Keratinocyte (primary cell): ENCODE measurements around the gene NOP16. TPM values are rescaled to one million over a fixed set of nuclear protein-coding genes. Genes with fewer than 3 reads are reported as not detected.

ENCODE experiments used
- DNase-seq: peaks from one replicate; pipeline ENCODE4 v3.0.0-alpha.2; 2011; ENCODE audit warnings: low read depth, missing footprints, low spot score
- FAIRE-seq: peaks from 2 replicates; lab custom pipeline; 2011; peaks lifted over from hg19 to GRCh38; lab: Jason Lieb, UNC
- H2AFZ ChIP-seq: 2 replicates; pipeline ENCODE4 v1.6.0; 2012; ENCODE audit warnings: low read length, control low read depth, inconsistent platforms; ENCODE audit not compliant: control insufficient read depth
- H3K27ac ChIP-seq: 2 replicates; pipeline ENCODE4 v1.5.1; 2011; ENCODE audit warnings: low read length; ENCODE audit not compliant: control insufficient read depth, insufficient read depth
- H3K27me3 ChIP-seq: 3 replicates; pipeline ENCODE4 v1.6.0; 2011; ENCODE audit warnings: low read length; ENCODE audit not compliant: control insufficient read depth, insufficient read depth; ENCODE audit errors: extremely low read depth
- H3K36me3 ChIP-seq, 2 experiments: 2 replicates in 1 of 2; 3 replicates in 1 of 2; pipeline ENCODE4 v1.5.1; 2011; ENCODE audit warnings: low read length in 2 of 2, mild to moderate bottlenecking in 1 of 2; ENCODE audit not compliant: control insufficient read depth in 2 of 2, insufficient read depth in 2 of 2; ENCODE audit errors: extremely low read depth in 1 of 2
- H3K4me1 ChIP-seq: 3 replicates; pipeline ENCODE4 v1.5.1; 2011; ENCODE audit warnings: low read length; ENCODE audit not compliant: control insufficient read depth, insufficient read depth; ENCODE audit errors: extremely low read depth
- H3K4me2 ChIP-seq: 3 replicates; pipeline ENCODE4 v1.6.0; 2011; ENCODE audit warnings: low read depth, low read length; ENCODE audit not compliant: control insufficient read depth, insufficient read depth; ENCODE audit errors: extremely low read depth
- H3K4me3 ChIP-seq, 3 experiments: fragments of 200-600 bp in 1 of 3; sonication (generic) in 1 of 3; 2 replicates in 2 of 3; 3 replicates in 1 of 3; pipeline ENCODE4 v1.5.1; 2011 to 2016; ENCODE audit warnings: low read length in 3 of 3, mild to moderate bottlenecking in 3 of 3, control low read depth in 2 of 3, inconsistent platforms in 1 of 3, low read depth in 1 of 3, mixed read lengths in 1 of 3, mixed run types in 1 of 3, moderate library complexity in 1 of 3; ENCODE audit not compliant: control insufficient read depth in 2 of 3, insufficient read depth in 2 of 3; ENCODE audit errors: extremely low read depth in 1 of 3
- H3K79me2 ChIP-seq: 2 replicates; pipeline ENCODE4 v1.6.0; 2012; ENCODE audit warnings: low read length; ENCODE audit not compliant: control insufficient read depth, insufficient read depth
- H3K9ac ChIP-seq: 3 replicates; pipeline ENCODE4 v1.6.0; 2011; ENCODE audit warnings: low read length; ENCODE audit not compliant: control insufficient read depth, insufficient read depth; ENCODE audit errors: extremely low read depth
- H3K9me1 ChIP-seq: 3 replicates; pipeline ENCODE4 v1.6.0; 2011; ENCODE audit warnings: low read length; ENCODE audit not compliant: control insufficient read depth, insufficient read depth; ENCODE audit errors: extremely low read depth
- H3K9me3 ChIP-seq: 2 replicates; pipeline ENCODE4 v1.5.1; 2012; ENCODE audit warnings: low read depth, low read length; ENCODE audit not compliant: control insufficient read depth
- H4K20me1 ChIP-seq: 3 replicates; pipeline ENCODE4 v1.6.0; 2011; ENCODE audit warnings: low read length; ENCODE audit not compliant: control insufficient read depth, insufficient read depth; ENCODE audit errors: extremely low read depth
- CTCF ChIP-seq, 3 experiments: IDR thresholded peaks in 1 of 3; conservative IDR thresholded peaks in 1 of 3; optimal IDR thresholded peaks in 1 of 3; 2 replicates in 2 of 3; 3 replicates in 1 of 3; pipeline versions ENCODE3 to v1.5.1; 2011; ENCODE audit warnings: low read length in 3 of 3, mild to moderate bottlenecking in 3 of 3, moderate library complexity in 2 of 3, control low read depth in 1 of 3, inconsistent platforms in 1 of 3; ENCODE audit not compliant: insufficient read depth in 2 of 3; ENCODE audit errors: extremely low read depth in 1 of 3
- EZH2 ChIP-seq: IDR thresholded peaks from one replicate; pipeline ENCODE4 v1.6.1; 2012; ENCODE audit warnings: inconsistent platforms, mild to moderate bottlenecking, low read length, moderate library complexity
- dilution Hi-C: fragments of 300-500 bp; cut with MboI; formaldehyde crosslinking; loops from one replicate; pipeline ENCODE4 v1.7.0; 2020; ENCODE audit warnings: low sequenced_read_pairs; ENCODE audit not compliant: extremely low pct_ligation_motif_present
- polyA plus RNA-seq, 5 experiments: library from polyadenylated mRNA; depleted of rRNA in 3 of 5; stranded (reverse) in 3 of 5; stranded (forward) in 1 of 5; unstranded in 1 of 5; fragments of >200 nt; gene quantifications; 1 replicate in 1 of 5; 2 replicates in 3 of 5; 3 replicates in 1 of 5; pipeline versions ENCODE4 v1.2.1 to v1.2.3, GENCODE V29; 2011 to 2012; ENCODE audit warnings: missing spikeins in 2 of 5, low read depth in 1 of 5, low replicate concordance in 1 of 5

NOP16 gene
- polyA plus RNA-seq, 1 donor (not counting 4 experiments of a cell fraction or from before 2014, with no cell fraction given): 96.7 TPM

GRCh38 chr5:176384991-176385390 is 3.4 kb downstream of the NOP16 start:
- Histone ChIP-seq H3K27me3 (no peaks in the 10 kb centered on the region), H3K79me2 (peaks cover 35% of the 10 kb centered on the region), H3K9me3 (no peaks in the 10 kb centered on the region), H2AFZ (no peak overlapping the region), H3K4me2 (no peak overlapping the region), H4K20me1 (peaks cover 6% of the 10 kb centered on the region), H3K4me3 (no peak overlapping the region), H3K9ac (no peak overlapping the region), H3K9me1 (no peaks in the 10 kb centered on the region), H3K4me1 (peaks cover 18% of the 10 kb centered on the region), H3K27ac (no peak overlapping the region), H3K36me3 (peaks cover 41 to 54% of the 10 kb centered on the region in 2 experiments)
- FAIRE-seq (no peak), DNase-seq (no peak)
- no peak for TF ChIP-seq CTCF (optimal IDR thresholded peaks at IDR 0.05 in 1 of 3, IDR thresholded peaks at IDR 0.05 in 1 of 3, conservative IDR thresholded peaks at IDR 0.05 in 1 of 3; ENCODE audit: extremely low read depth in 1 of 3, insufficient read depth in 2 of 3, low read length in 3 of 3)
- TF ChIP-seq EZH2: no peak
- dilution Hi-C loops: no loop called here

- Histone ChIP-seq H3K9me3 (no peaks in the 10 kb centered on the region), H3K79me2 (peaks cover 35% of the 10 kb centered on the region), H2AFZ (no peak overlapping the region), H3K27me3 (no peaks in the 10 kb centered on the region), H3K4me3 (no peak overlapping the region), H3K27ac (no peak overlapping the region), H4K20me1 (peaks cover 6% of the 10 kb centered on the region), H3K4me2 (no peak overlapping the region), H3K9me1 (no peaks in the 10 kb centered on the region), H3K9ac (no peak overlapping the region), H3K4me1 (peaks cover 15% of the 10 kb centered on the region), H3K36me3 (peaks cover 41 to 54% of the 10 kb centered on the region in 2 experiments)
- FAIRE-seq (no peak), DNase-seq (no peak)
- dilution Hi-C loops: no loop called here
- no peak for TF ChIP-seq CTCF (optimal IDR thresholded peaks at IDR 0.05 in 1 of 3, IDR thresholded peaks at IDR 0.05 in 1 of 3, conservative IDR thresholded peaks at IDR 0.05 in 1 of 3; ENCODE audit: extremely low read depth in 1 of 3, insufficient read depth in 2 of 3, low read length in 3 of 3)
- TF ChIP-seq EZH2: no peak
Observed at GRCh38 chr5:176384366-176384930, 4.0 kb downstream of the NOP16 start.
